22Rv1 (cell line): Measurements from ENCODE around the gene SERTAD4.
A peak's percentile ranks its signal among the peaks of the same experiment; 100 is the strongest.

Experiments used
- H3K27ac ChIP-seq: fragments of 450-650 bp; 2 replicates; pipeline ENCODE4 v1.5.1; 2017
- ZFX ChIP-seq: fragments of 450-650 bp; IDR thresholded peaks from 2 replicates; pipeline ENCODE4 v1.6.1; 2017; ENCODE audit warnings: antibody characterized with exemption, borderline replicate concordance
- TF ChIP-seq, protein P1 (sequence below): fragments of 450-650 bp; IDR thresholded peaks from 2 replicates; pipeline ENCODE4 v1.5.1; 2017; ENCODE audit warnings: mild to moderate bottlenecking

Gene SERTAD4

DNA sequence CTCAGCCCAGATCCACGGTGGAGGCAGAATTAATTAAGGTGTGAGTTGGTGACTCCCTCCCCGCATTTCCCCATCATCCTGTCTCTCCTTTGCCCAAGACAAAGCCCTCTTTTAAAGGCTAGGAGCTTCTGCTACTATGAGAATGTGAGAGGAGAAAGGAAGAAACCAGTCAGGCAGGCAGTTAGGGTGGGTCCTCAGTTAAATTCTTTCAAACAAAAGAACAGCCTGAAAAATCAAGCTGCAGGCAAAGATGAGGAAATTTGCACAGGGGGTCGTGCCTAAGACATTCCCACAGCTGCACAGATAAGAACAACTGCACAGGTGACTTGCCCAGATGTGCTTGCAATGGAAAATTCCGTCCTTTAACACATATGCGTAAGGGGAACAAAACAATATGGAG lies 47.6 kb downstream of the SERTAD4 start:
- TF ChIP-seq, protein P1, sequence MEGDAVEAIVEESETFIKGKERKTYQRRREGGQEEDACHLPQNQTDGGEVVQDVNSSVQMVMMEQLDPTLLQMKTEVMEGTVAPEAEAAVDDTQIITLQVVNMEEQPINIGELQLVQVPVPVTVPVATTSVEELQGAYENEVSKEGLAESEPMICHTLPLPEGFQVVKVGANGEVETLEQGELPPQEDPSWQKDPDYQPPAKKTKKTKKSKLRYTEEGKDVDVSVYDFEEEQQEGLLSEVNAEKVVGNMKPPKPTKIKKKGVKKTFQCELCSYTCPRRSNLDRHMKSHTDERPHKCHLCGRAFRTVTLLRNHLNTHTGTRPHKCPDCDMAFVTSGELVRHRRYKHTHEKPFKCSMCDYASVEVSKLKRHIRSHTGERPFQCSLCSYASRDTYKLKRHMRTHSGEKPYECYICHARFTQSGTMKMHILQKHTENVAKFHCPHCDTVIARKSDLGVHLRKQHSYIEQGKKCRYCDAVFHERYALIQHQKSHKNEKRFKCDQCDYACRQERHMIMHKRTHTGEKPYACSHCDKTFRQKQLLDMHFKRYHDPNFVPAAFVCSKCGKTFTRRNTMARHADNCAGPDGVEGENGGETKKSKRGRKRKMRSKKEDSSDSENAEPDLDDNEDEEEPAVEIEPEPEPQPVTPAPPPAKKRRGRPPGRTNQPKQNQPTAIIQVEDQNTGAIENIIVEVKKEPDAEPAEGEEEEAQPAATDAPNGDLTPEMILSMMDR: no peak
- TF ChIP-seq ZFX: no peak
- no peak overlapping the region for H3K27ac ChIP-seq

DNA sequence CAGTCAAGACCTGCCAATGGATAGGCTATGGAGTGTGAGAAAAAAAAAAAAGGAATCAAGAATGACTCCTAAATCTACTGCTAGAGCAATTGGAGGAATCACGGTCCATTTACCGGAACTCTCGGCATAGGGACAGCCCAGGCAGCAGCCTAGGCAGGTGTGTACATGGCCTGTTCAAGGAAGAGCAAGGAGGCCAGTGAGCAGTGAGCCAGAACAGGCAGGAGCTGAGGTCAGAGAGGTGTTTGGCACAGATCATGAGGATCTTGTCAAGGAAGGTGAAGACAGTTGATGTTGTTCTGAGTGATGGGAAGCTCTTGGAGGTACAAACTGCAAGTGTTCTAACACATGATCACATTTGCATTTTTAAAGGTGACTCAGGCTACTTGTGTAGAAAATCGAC lies 55.5 kb downstream of the SERTAD4 start:
- H3K27ac ChIP-seq: no peak overlapping the region
- no peak for TF ChIP-seq ZFX
- TF ChIP-seq, protein P1: no peak

DNA sequence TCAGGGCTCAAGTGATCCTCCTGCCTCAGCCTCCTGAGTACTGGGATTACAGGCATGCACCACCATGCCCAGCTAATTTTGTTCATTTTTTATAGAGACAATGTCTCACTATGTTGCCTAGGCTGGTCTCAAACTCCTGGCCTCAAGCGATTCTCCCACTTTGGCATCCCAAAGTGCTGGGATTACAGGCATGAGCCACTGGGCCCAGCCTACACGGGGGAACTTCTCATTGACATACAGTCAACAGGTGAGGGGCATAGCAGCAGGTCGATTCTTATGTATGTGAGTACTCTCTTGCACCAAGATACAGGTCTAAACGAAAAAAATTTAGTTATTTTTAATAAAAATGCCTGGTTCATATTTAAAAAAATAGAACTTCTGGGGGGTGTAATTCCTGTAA lies 56.7 kb downstream of the SERTAD4 start:
- no peak for TF ChIP-seq ZFX

DNA sequence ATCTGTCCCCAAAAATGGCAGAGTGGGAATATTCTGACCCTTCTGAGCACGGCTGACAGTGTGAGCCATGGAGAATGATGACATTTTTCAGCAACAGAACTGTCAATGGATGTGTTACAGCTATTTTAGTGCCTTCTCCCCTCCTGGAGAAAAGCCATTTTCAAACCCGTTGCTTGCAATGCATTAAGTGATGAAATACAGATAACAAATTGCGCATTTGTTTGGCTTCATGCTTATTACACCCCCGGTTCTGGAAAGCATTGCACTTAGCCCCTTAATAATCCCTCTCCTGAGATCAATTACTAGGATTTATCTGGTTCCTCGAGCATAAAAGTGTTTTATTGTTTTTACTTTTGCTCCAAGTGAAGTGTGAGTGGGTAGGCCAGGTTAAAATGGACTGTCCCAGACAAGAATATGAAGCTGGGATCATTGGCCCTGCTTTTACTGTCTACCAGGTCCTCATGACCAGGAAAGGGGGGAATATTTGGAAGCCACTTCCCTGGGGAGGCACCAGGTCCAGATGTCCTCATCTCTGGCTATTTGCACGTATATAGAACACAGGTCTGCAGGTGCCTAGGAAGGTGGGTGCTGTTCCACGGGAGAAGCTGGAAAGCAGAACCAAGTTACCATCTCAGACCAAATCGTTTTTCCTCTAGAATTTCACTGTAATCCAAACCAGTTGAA lies 58.6 kb downstream of the SERTAD4 start:
- TF ChIP-seq, protein P1: no peak
- no peak for TF ChIP-seq ZFX
- no peak overlapping the region for H3K27ac ChIP-seq

More for the DNA sequence above, 56.7 kb downstream of the SERTAD4 start:
- H3K27ac ChIP-seq: no peak overlapping the region

DNA sequence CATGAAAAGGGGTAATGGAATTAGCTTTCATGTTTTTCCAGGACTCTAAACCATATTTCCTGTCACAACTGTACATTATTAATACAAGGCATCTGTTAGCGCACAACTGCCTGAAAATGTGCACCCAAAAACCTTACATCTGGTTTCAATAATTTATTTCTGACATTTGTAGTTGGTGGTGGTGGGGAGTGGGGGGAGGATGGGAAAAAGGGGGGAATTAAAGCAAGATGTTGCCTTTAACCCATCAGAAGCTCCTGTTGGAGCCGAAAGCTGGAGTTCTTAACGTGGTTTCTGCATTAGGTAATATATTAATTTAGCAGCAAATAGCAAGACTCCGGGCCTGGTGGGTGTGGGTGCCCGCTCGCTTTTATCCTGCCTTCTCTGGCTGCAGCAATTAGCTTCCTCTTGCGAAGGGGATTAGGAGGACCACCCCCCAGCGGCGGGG lies 59.2 kb downstream of the SERTAD4 start:
- H3K27ac ChIP-seq: no peak overlapping the region
- TF ChIP-seq, protein P1: no peak
- TF ChIP-seq ZFX: no peak

DNA sequence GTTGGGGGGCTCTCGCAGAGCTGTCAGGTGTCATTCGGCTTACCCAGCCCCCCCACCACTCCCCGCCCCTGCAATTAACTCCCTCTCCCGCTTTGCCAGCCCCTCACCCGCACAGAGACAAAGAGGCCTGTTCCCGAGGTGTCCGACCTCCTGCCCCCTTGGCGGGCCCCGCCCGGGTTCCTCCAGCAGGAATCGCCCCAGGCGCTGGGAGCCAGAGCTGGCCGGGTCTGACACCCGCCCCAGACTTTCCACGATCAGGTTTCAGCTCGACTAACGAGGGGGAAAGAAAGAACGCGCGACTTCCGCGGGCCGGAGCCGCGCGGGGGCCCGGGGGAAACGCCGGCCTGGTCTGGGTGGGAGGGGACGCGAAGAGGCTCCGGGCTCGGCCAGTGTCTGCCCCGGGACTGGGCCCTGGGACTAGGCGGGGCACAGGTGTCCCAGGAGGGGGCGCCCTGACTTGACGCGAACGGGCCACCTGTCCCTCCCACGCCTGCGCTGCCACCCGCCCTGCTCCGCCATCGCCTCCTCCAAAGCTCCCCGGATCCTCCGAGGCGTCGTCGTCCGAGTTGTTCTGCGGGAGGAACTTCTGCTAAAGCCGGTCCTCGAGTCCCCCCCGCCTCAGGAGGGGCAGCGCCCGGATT lies 59.8 kb downstream of the SERTAD4 start:
- no peak for TF ChIP-seq ZFX
- TF ChIP-seq, protein P1: peak; percentile 80
- H3K27ac ChIP-seq: no peak overlapping the region

DNA sequence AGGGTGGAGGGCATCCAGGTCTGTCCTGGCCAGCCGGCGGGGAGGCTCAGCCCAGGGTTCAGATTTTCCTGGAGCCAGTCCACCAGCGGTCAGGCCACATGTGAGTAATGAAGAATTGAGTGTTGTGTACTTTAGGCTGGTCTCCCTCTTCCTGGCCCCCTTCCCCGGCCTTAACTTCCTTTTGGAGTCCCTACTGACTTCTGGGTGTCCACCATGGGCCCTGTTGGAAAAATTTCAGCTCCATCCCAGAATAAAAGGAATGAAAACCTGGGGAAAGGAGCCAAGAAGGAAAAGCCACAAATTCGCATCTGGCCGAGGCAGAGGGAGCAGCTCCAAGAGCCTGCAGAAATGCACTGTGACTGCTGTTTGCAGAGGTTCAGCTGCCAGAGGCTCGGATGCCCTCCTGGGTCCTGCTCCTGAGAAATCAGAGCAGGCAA lies 60.6 kb downstream of the SERTAD4 start:
- H3K27ac ChIP-seq: no peak overlapping the region
- no peak for TF ChIP-seq ZFX
- TF ChIP-seq, protein P1: no peak
